HFF-Myc (cell line): ENCODE results near the gene DGKG.

Experiments used
- DNase-seq: peaks from one replicate; pipeline ENCODE4 v3.0.0-alpha.2; 2011; ENCODE audit warnings: low read depth; ENCODE audit errors: extremely low read depth
- H3K4me3 ChIP-seq: replicated peaks from 2 replicates; pipeline ENCODE4 v1.5.1; 2011; ENCODE audit warnings: low read depth, mild to moderate bottlenecking, control low read depth, low read length
- CTCF ChIP-seq: IDR thresholded peaks from 2 replicates; pipeline ENCODE4 v1.5.1; 2012; ENCODE audit warnings: mild to moderate bottlenecking, low read depth, low read length, control low read depth; ENCODE audit errors: missing control alignments

DGKG gene

GRCh38 chr3:186226482-186226881 lies 135.6 kb downstream of the DGKG start:
- TF ChIP-seq CTCF = no peak
- no peak for DNase-seq
- H3K4me3 ChIP-seq = no peak overlapping the region

- H3K4me3 ChIP-seq = no peak overlapping the region
- TF ChIP-seq CTCF = no peak
These were observed 136.4 kb downstream of the DGKG start for GRCh38 chr3:186225603-186226002.

GRCh38 chr3:186224041-186224610 lies 137.9 kb downstream of the DGKG start:
- TF ChIP-seq CTCF = no peak
- DNase-seq = no peak
- H3K4me3 ChIP-seq = no peak overlapping the region

More at GRCh38 chr3:186225603-186226002, 136.4 kb downstream of the DGKG start:
- no peak for DNase-seq

- no peak for TF ChIP-seq CTCF
These were observed 138.6 kb downstream of the DGKG start for GRCh38 chr3:186223476-186223875.

GRCh38 chr3:186221760-186222378 lies 140.2 kb downstream of the DGKG start:
- H3K4me3 ChIP-seq = no peak overlapping the region
- no peak for DNase-seq
- TF ChIP-seq CTCF = no peak

More at GRCh38 chr3:186223476-186223875, 138.6 kb downstream of the DGKG start:
- DNase-seq = no peak
- no peak overlapping the region for H3K4me3 ChIP-seq

GRCh38 chr3:186220911-186221645 lies 141.0 kb downstream of the DGKG start:
- no peak for TF ChIP-seq CTCF
- H3K4me3 ChIP-seq = no peak overlapping the region
- no peak for DNase-seq
